Limb (tissue), 2 donors: ENCODE results near the gene ARVCF.

Experiments used
- DNase-seq, 2 donors: peaks; one replicate each; pipeline ENCODE4 v3.0.0-alpha.2; 2016; ENCODE audit errors: extremely low spot score in 2 of 2

The ARVCF gene

DNA sequence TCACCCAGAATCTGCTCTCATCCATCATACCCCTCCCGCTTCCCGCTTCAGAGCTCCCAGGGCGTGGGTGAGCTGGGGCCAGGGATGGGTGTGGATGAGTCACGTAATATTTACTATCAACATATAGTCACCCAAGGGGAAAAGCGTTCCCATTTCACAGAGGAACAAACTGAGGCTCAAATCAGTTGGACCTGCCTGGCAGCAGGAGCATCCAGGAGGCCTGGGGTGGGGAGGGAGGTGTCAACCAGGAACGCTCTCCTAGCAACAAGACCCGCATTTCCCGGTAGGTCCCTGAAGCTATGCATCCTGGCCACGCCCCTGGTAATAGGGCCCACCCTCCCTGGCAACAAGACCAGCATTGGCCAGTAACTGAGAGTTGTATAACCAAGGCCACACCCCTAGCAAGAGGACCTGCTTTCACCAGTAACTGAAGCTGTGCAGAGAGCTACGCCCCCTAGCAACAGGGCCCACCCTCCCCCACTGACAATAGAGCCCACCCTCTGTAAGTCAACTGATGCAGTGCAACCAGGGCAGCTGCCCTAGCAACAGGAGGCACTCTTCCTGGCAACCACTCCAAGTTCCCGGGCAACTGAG lies 42.3 kb downstream of the ARVCF start:
- peak; percentile 50 to 78 for DNase-seq

DNA sequence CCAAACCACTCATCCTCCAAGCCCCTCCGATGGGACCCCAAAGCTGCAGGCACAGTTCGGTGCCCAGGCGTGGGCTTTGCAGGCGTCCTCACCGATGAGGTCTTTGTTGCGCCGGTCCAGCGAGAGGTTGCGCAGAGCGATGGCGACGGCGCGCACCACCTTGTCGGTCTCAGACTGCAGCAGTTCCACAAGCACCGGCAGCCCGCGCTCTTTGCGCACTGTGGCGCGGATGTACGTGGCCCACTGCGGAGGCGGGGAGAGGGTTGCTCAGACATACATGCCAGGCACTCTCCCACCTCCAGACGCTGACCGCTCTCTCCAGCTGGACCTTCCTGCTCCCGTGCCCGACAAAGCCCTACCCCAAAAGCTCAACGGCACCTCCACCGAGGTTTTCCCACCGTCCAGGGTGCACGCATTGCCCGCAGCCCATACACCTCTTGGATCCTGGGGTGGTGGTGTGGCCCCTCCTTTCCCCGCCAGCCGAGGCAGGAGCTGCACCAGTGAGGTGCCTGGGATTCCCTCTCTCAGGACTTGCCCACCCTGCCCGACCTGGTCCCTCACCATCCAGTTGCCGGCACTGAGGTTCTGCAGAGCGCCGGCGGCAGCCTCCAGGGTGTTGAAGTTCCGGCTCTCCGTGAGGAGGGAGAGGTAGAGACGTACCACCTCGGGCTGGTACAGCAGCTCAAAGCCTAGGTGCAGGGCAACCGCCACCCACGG lies 42.9 kb downstream of the ARVCF start:
- no peak for DNase-seq

DNA sequence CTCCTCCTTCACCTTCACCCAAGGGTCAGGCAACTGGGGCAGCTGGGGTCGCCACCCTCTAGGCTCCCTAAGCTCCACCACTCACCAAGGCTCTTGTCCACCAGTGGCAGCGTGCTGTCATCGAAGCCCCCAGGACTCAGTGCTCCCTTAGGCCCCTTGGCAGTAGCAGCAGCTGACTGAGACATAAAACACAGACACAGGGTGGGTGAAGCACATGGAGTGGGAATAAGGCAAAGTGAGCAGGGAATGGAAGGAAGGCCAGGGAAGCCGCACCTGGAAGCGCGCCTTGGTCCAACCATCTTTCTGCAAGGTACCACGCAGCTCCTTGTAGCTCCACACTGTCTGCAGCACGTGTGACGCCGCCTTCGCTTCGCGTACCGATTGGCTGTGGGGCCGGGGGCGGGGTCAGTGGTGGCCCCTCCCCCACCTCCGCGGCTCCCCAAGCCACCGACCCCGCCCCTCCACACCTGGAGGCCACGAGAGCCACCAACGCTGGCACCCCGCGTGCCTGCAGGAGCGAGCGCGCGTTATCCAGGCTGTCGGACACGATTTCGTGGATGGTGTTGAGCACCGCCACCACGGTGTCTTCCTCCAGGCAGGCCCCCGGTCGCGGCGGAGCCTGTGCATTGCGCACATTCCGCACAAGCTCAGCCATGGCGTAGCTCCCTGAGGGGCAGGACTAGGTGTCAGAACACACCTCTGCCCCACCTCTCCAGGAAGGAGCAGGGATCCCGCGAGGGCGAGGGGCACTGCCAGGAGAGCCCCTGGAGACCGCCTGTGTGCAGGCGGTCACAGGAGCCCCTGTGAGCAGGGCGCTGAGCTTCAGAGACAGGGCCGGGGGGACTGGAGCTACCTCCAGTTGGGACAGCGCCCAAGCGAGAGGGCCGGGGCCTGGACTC lies 43.7 kb downstream of the ARVCF start:
- DNase-seq = no peak

DNA sequence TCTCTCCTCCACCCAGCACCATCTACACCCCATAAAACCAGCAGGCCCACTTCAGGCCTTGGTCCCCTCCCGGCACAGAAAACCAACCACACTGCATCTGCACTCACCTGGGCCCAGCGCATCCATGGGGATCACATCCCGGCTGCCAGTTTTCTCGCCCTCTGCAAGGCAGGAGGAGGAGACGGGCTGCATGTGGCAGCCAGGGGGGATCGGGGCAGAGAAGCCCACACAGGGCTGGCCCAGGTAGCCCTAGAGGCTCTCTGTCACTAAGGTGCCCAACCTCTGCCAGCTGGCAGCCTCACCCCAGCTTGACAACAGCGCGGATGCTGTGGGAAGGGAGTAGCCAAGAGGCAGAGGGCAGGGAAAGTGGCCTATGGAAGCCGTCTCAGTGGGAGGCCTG lies 44.4 kb downstream of the ARVCF start:
- no peak for DNase-seq

DNA sequence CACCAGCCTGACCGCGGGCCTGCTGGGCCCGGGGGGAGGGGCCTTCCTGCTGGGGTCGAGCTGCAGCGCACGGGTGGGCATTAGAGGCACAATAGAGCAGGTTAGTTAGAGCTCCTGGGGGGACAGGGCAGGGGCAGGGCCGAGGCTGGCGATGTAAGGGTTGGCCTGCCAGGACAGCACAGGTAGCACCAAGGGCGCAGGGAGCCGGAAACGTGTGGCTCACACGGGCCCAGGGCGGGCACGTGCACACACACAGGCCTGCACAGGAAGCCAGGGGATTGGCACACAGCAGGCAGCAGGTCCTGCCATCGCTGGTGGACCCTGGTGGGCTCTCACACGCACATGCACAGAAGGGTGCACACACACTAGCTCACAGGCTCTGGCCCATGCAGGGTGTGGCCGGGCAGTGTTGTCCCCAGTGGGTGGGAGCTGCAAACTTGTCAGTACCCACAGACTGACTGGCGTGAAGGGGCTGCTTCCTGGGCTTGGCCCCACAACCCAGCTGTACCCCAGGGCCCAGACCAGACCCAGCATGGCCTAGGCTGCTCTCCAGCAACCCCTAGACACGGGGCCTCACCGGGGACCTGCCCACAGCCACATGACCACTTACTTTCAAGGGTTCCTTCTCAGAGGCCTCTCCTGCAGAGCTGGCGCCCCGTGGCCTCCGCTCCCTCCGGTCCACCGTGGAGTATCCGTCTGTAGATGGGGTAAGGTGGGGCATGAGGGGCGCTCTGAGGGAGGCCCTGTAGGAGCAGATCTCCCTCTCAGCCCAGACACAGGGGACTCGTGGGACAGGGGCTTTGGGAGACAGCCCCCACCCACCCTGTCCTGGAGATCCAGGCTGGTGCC lies 45.1 kb downstream of the ARVCF start:
- DNase-seq = no peak

DNA sequence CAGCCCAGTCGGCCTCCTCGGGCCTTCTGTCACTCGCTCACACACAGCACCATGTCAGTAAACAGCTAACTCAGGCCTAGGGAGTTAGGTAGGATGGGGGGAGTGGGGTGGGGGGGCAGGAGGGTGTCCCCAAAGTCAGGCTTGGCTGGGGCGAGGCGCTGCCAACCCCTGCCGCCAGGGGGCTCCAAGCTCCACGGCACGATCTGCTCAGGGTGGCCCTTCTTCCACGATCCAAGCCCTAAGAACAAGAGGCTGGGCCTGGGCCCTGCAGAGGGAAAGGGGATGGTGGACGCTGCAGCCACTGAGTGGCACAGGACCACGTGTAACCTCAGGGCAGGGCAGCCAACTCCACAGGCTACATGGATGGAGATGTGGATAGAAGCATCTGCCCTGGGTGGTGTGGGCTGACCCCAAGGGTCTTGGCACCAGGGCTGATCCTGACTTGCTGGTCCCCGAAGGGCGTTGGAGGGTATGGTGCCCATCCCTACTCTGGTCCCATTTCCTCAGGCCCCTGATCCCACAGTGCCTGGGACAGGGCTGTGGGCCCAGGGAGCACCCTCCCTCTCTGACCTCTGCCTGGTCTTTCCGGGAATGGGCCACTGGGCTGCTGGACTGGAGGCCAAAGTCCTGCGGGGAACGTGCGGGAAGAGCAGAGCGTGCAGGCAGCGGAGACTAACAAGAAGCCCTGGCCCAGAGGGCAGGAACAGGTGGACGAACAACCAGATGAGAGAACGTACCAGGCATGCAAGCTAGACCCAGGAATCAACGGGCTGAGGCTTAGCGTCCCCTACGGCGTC lies 45.9 kb downstream of the ARVCF start:
- DNase-seq = peak; percentile 43 to 81

DNA sequence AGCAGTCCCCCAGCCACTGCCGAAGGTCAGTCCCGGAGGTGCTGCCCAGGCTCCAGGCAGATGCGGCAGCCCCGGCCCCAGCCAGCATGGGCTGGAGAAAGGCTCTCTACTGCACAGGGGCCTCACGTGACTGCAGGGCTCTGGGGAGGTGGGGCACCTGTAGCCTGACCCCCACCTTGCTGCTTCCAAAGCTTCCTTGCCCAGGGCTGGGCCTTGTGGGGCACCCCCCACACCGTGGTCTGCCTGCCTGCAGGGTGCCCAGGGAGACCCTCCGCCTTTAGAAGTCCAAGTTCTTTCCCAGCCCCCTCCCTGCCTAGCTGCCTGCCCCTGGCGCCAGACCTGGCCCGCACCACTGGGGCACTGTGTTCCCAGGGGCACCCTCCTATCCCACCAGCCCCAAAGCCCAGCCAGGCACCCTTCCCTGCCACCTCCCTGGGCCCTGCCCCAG lies 46.6 kb downstream of the ARVCF start:
- DNase-seq = no peak

DNA sequence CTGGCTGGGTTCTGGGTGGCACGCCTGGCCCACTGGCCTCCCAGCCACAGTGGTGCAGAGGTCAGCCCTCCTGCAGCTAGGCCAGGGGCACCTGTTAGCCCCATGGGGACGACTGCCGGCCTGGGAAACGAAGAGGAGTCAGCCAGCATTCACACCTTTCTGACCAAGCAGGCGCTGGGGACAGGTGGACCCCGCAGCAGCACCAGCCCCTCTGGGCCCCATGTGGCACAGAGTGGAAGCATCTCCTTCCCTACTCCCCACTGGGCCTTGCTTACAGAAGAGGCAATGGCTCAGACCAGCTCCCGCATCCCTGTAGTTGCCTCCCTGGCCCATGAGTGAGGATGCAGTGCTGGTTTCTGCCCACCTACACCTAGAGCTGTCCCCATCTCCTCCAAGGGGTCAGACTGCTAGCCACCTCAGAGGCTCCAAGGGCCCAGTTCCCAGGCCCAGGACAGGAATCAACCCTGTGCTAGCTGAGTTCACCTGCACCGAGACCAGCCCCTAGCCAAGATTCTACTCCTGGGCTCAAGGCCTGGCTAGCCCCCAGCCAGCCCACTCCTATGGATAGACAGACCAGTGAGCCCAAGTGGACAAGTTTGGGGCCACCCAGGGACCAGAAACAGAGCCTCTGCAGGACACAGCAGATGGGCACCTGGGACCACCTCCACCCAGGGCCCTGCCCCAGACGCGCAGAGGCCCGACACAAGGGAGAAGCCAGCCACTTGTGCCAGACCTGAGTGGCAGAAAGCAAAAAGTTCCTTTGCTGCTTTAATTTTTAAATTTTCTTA lies 47.3 kb downstream of the ARVCF start:
- DNase-seq = no peak

DNA sequence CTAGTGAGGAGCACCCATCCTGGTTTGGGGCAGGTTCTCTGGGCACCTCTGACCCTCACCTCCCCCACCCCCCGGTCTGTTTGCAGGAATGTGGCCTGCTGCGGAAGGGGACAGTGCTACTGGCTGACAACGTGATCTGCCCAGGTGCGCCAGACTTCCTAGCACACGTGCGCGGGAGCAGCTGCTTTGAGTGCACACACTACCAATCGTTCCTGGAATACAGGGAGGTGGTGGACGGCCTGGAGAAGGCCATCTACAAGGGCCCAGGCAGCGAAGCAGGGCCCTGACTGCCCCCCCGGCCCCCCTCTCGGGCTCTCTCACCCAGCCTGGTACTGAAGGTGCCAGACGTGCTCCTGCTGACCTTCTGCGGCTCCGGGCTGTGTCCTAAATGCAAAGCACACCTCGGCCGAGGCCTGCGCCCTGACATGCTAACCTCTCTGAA lies 48.2 kb downstream of the ARVCF start:
- no peak for DNase-seq

DNA sequence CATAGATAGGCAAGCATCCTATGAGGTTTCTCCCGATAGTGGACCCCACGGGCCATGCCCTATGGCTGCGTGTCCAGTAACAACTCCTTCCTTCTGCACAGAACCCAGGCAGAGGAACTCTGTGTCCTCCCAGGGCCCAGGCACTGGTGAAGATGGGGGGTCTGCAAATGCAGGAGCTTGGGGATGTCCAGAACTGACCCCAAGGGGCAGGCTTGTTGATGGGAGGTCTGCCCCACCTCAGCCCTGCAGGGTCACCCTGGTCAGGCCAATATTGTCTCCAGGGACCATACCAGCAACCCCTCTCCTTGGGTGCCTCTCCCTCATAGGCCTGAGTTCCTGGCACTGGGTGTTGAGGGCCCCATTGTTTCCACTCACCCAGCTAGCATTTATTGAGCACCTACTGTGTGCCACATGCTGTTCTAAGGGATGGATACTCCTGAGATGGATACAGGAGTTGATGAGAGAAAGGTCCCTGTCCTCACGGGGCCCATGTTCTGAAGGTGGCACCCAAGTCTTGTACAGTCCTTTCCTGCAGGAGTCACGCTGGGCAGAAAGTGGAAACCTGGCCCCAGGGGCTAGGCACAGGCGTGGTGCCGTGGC lies 48.7 kb downstream of the ARVCF start:
- no peak for DNase-seq

DNA sequence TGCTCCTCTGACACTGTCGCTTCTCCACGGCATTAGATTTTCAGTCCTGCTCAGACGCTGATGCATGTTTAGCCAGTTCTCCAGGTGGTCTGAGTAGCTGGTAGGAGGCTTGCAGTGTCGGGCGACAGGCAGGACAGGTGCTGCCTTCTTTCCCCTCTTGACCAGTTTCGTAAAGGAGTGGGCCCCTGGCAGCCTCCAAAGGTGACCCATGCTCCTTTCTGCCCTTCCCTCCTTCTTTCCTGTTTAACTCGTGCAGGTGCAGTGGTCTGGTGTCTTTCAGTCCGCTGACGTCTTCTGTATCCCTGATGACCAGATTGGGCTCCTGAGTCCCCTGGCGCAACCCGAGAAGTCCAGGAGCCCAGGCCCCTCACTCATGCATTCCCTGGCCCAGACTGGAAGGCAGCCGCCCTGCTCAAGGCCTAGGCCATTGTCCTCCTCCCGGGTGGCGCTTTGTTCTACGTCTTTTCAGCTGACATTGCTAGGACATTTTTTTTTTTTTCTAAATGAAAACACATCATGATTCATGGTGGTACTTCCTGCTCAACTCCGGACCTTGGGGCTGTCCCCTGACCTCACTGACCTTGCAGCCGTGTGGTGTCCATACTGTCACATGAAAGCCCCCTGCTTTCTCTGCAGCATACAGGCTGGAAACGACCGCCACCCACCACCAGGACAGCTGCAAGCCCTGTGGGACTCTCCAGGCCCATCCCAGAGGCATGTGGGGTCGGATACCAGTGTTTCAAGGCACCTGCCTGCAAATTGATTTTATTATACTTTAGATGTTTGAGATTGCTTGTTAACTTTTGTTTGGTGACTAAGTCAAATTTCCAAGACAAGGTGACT lies 49.5 kb downstream of the ARVCF start:
- no peak for DNase-seq

DNA sequence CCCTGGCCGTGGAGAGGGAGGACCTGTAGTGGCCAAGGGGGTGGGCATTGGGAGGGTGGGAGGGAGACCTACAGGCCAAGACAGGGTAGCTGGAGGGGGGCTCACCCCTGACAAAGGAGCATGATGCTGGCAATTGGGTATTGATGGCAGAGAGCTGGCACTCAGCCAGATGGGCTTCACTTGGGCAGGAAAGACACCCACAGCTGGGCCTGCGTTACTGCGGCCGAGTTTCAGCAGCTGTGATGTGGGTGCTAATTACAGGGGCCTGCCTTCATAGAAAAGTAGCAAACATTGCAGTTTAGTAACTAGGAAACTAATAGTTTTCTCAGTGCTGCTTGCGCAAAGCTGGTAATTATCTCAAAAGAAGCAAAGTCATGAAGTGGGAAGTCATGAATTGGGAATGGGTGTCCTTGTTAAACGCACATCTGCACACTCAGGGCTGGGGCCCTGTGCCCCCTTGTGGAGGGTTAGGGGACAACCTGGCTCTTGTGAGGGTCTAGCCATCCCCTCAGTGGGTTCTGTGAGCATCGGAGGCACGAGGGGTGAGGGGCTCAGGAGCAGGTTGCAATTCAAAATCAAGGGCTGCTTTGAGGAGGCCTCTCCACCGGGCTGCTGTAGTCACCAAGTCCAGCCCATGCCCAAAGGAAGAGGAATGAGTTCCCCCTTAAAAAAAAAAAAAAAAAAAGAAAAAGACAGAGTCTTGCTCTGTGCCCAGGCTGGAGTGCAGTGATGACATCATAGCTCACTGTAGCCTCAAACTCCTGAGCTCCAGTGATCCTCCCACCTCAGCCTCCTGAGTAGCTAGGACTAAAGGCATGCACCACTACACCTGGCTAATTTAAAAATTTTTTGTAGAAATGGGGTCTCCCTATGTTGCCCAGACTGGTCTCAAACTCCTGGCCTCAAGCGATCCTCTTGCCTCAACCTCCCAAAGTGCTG lies 50.6 kb downstream of the ARVCF start:
- no peak for DNase-seq

DNA sequence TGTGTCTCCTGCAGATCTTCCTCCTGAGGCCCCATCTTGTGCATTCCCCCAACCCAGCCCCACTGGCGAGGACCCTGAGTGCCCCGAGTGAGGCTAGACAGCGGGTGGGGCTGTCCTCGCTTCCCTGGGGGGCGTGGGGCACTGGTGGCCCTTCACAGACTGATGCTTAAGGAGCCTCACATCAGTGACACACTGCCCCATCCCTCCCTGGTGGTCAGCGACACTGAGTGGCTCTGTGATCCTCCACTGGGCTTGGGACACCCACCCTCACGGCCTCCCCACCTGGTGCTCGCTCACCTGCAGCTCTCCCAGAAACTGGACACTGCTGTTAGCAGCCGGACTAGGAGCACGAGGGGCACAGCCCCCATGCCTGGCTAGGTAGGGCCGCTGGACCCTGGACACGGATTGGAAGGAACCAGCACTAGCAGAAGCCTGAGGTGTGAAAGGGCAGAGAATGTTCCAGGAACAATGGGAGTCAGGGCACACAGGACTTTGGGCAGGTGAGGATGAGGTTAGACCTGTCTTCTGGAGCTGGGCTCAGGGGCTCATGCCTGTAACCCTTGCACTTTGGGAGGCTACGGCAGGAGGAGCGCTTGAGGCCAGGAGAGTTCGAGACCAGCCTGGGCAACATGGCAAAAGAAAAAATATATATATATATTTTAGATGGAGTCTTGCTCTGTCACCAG lies 51.8 kb downstream of the ARVCF start:
- DNase-seq = no peak

DNA sequence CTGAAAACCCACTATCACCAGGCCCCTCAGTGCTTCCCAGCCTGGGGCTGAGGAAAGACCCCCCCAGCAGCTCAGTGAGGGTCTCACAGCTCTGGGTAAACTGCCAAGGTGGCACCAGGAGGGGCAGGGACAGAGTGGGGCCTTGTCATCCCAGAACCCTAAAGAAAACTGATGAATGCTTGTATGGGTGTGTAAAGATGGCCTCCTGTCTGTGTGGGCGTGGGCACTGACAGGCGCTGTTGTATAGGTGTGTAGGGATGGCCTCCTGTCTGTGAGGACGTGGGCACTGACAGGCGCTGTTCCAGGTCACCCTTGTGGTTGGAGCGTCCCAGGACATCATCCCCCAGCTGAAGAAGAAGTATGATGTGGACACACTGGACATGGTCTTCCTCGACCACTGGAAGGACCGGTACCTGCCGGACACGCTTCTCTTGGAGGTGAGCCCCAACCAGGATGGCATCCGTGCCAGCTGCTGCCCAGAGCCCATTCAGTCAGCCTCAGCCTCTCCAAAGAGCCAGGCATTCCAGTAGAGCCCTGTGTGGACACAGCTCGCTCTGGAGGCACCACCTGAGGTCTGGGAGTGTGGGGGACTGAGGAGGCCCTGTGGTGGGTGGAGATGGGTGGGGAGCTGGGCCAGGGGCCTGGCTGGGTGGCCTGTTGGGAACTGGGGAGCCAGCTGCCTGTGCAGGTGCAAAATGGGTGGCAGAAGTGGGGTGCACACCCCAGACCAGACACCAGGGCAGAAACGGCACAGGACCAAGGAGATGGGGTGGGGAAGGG lies 52.6 kb downstream of the ARVCF start:
- no peak for DNase-seq

DNA sequence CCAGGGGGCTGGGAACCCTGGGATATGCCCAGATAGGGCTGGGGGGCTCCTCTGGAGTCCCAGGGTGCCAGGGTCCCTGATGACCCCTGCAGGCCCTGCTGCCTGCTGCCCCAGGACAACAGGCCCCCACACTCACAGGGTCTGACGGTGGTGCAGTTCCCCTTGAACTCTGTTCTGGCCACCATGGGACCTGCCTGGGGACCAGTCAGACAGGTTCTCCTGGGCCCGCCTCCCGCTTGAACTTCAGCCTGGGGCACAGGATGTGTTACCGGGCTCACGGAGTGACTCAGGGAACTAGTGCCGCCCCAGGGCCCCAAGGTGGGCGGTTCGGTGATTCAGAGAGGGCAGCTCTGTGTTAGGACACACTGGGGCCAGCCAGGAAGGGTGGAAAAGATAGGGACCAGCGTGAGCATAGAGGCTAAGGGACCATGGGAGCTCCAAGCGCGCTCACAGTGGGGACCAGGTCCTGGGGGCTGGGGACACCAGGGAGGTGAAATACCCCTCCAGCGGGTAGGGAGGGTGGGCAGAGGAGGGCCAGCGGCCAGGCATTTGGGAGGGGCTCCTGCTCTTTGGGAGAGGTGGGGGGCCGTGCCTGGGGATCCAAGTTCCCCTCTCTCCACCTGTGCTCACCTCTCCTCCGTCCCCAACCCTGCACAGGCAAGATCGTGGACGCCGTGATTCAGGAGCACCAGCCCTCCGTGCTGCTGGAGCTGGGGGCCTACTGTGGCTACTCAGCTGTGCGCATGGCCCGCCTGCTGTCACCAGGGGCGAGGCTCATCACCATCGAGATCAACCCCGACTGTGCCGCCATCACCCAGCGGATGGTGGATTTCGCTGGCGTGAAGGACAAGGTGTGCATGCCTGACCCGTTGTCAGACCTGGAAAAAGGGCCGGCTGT lies 53.5 kb downstream of the ARVCF start:
- DNase-seq = no peak
